Measurements from ENCODE around the gene DNLZ. TPM values are rescaled to one million over a fixed set of nuclear protein-coding genes. Genes with fewer than 3 reads are reported as not detected.

DNLZ gene
- polyA plus RNA-seq, 1 donor from 2014 or later, result 23.6 TPM

- Histone ChIP-seq H3K27ac (ENCODE audit: low read length) (peak overlapping the region; percentile 70), H4K20me1 (ENCODE audit: insufficient read depth) (no peaks in the 10 kb centered on the region), H3F3A (ENCODE audit: insufficient read depth, low read length, poor library complexity, severe bottlenecking) (no peaks in the 10 kb centered on the region), H3K4me3 (ENCODE audit: low read length) (peak overlapping the region; percentile 96), H3K27me3 (ENCODE audit: insufficient read depth, low read depth, low read length) (no peaks in the 10 kb centered on the region), H2AFZ (ENCODE audit: low read depth, low read length) (no peak overlapping the region), H3K9me2 (ENCODE audit: insufficient read depth, low read length) (no peaks in the 10 kb centered on the region), H3K79me2 (replicated peaks; ENCODE audit: insufficient read depth, low read length) (peaks cover 29% of the 10 kb centered on the region), H3K9ac (ENCODE audit: low read length) (peak overlapping the region; percentile 94), H3K4me2 (ENCODE audit: low read length) (peak overlapping the region; percentile 74), H3K9me3 (ENCODE audit: low read length) (no peaks in the 10 kb centered on the region), H3K36me3 (ENCODE audit: insufficient read depth, low read length) (no peaks in the 10 kb centered on the region)
- TF ChIP-seq EZH2 (IDR thresholded peaks at IDR 0.05; ENCODE audit: borderline replicate concordance, insufficient read depth, low read length, poor library complexity, severe bottlenecking) (no peak), MXI1 (conservative IDR thresholded peaks at IDR 0.05; ENCODE audit: poor library complexity, severe bottlenecking) (no peak), RAD21 (conservative IDR thresholded peaks at IDR 0.05) (no peak), EP300 (conservative IDR thresholded peaks at IDR 0.05; ENCODE audit: poor library complexity, severe bottlenecking) (no peak), POLR2AphosphoS5 (IDR thresholded peaks at IDR 0.05) (no peak), CTCF (IDR thresholded peaks at IDR 0.05; ENCODE audit: poor library complexity, severe bottlenecking) (no peak), REST (IDR thresholded peaks at IDR 0.05; ENCODE audit: borderline replicate concordance) (no peak), SMC3 (conservative IDR thresholded peaks at IDR 0.05; ENCODE audit: poor library complexity) (no peak)
These were observed 34.3 kb downstream of the DNLZ start for GRCh38 chr9:136329211-136329627.

GRCh38 chr9:136328622-136329041 is 34.9 kb downstream of the DNLZ start:
- Histone ChIP-seq H3K9me2 (ENCODE audit: insufficient read depth, low read length) (no peaks in the 10 kb centered on the region), H4K20me1 (ENCODE audit: insufficient read depth) (no peaks in the 10 kb centered on the region), H3K79me2 (replicated peaks; ENCODE audit: insufficient read depth, low read length) (peaks cover 29% of the 10 kb centered on the region), H3K4me3 (ENCODE audit: low read length) (peak overlapping the region; percentile 96), H3F3A (ENCODE audit: insufficient read depth, low read length, poor library complexity, severe bottlenecking) (no peaks in the 10 kb centered on the region), H3K27ac (ENCODE audit: low read length) (peak overlapping the region; percentile 70), H3K27me3 (ENCODE audit: insufficient read depth, low read depth, low read length) (no peaks in the 10 kb centered on the region), H3K9ac (ENCODE audit: low read length) (peak overlapping the region; percentile 94), H3K36me3 (ENCODE audit: insufficient read depth, low read length) (no peaks in the 10 kb centered on the region), H3K4me2 (ENCODE audit: low read length) (peak overlapping the region; percentile 74), H3K9me3 (ENCODE audit: low read length) (no peaks in the 10 kb centered on the region), H2AFZ (ENCODE audit: low read depth, low read length) (no peak overlapping the region)
- no peak for TF ChIP-seq SMC3 (conservative IDR thresholded peaks at IDR 0.05; ENCODE audit: poor library complexity)
- no peak for TF ChIP-seq POLR2AphosphoS5 (IDR thresholded peaks at IDR 0.05)
- no peak for TF ChIP-seq TAF1 (IDR thresholded peaks at IDR 0.05; ENCODE audit: low read depth)
- TF ChIP-seq EZH2 (IDR thresholded peaks at IDR 0.05; ENCODE audit: borderline replicate concordance, insufficient read depth, low read length, poor library complexity, severe bottlenecking), result no peak
- TF ChIP-seq MXI1 (conservative IDR thresholded peaks at IDR 0.05; ENCODE audit: poor library complexity, severe bottlenecking), result no peak
- no peak for TF ChIP-seq RAD21 (conservative IDR thresholded peaks at IDR 0.05)
- no peak for TF ChIP-seq CTCF (IDR thresholded peaks at IDR 0.05; ENCODE audit: poor library complexity, severe bottlenecking)
- TF ChIP-seq REST (IDR thresholded peaks at IDR 0.05; ENCODE audit: borderline replicate concordance), result no peak
- TF ChIP-seq EP300 (conservative IDR thresholded peaks at IDR 0.05; ENCODE audit: poor library complexity, severe bottlenecking), result no peak

Measured in neural cell (in vitro differentiated cells).